Measurements from ENCODE around the gene AURKAIP1. TPM values are rescaled to one million over a fixed set of nuclear protein-coding genes. Genes with fewer than 3 reads are reported as not detected.
"Not testable (repeated sequence)": the region's sequence is repeated elsewhere in the genome, so short reads cannot be mapped to it uniquely, and the experiment has no call there.

The AURKAIP1 gene
- total RNA-seq, 4 donors from 2014 or later = 92.7 to 134 (median 123) TPM

DNA sequence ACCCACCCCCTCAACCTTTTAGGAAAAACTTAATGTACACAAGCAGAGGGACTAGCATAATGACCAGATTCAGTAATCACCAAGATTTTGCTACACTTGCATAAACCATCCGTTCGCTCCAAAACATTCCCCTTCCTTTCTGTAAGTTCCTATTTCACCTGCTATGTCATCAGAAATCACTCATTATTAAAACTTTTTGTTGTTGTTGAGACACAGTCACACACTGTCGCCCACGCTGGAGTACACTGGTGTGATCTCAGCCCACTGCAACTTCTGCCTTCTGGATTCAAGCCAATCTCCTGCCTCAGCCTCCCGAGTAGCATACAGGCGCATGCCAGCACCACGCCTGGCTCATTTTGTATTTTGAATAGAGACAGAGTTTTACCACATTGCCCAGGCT is 28.6 kb upstream of the AURKAIP1 start:
- intact Hi-C loops (cut with DNase I) = no loop called here
- H3K9me3 ChIP-seq = no peaks in the 10 kb centered on the region
- peaks cover 5 to 64% (median 24%) of the 10 kb centered on the region in 3 donors for H3K36me3 ChIP-seq
- TF ChIP-seq, protein P1, sequence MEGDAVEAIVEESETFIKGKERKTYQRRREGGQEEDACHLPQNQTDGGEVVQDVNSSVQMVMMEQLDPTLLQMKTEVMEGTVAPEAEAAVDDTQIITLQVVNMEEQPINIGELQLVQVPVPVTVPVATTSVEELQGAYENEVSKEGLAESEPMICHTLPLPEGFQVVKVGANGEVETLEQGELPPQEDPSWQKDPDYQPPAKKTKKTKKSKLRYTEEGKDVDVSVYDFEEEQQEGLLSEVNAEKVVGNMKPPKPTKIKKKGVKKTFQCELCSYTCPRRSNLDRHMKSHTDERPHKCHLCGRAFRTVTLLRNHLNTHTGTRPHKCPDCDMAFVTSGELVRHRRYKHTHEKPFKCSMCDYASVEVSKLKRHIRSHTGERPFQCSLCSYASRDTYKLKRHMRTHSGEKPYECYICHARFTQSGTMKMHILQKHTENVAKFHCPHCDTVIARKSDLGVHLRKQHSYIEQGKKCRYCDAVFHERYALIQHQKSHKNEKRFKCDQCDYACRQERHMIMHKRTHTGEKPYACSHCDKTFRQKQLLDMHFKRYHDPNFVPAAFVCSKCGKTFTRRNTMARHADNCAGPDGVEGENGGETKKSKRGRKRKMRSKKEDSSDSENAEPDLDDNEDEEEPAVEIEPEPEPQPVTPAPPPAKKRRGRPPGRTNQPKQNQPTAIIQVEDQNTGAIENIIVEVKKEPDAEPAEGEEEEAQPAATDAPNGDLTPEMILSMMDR (IDR thresholded peaks at IDR 0.05) = no peak
- peaks cover 32 to 76% (median 36%) of the 10 kb centered on the region in 3 donors for H3K4me1 ChIP-seq
- H3K4me3 ChIP-seq = no peak overlapping the region
- no peak overlapping the region for H3K27ac ChIP-seq
- no peak for DNase-seq
- no peaks in the 10 kb centered on the region for H3K27me3 ChIP-seq
- 74 to 80% methylated on average over 7 of the region's 7 CpGs for whole genome bisulfite sequencing, 2 donors

DNA sequence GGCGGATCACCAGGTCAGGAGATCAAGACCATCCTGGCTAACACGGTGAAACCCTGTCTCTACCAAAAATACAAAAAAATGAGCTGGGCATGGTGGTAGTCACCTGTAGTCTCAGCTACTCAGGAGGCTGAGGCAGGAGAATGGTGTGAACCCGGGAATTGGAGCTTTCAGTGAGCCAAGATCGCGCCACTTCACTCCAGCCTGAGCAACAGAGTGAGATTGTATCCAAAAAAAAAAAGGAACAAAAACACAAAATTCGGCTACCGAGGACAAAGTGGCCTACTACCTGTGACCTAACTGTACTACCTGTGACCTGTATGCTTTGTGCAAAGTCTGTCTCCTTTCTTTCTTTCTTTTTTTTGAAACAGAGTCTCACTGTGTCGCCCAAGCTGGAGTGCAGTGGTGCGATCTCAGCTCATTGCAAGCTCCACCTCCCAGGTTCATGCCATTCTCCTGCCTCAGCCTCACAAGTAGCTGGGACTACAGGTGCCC is 27.9 kb upstream of the AURKAIP1 start:
- H3K9me3 ChIP-seq; intact Hi-C loops (cut with DNase I); H3K4me3 ChIP-seq; DNase-seq; H3K27me3 ChIP-seq: not testable (repeated sequence)
- H3K4me1 ChIP-seq = peaks cover 29 to 75% (median 34%) of the 10 kb centered on the region in 3 donors
- H3K27ac ChIP-seq = peak overlapping the region in 1 of 4 donors; percentile 38
- H3K36me3 ChIP-seq = peaks cover 5 to 66% (median 24%) of the 10 kb centered on the region in 3 donors
- 81 to 82% methylated on average over 9 of the region's 9 CpGs for WGBS, 2 donors

DNA sequence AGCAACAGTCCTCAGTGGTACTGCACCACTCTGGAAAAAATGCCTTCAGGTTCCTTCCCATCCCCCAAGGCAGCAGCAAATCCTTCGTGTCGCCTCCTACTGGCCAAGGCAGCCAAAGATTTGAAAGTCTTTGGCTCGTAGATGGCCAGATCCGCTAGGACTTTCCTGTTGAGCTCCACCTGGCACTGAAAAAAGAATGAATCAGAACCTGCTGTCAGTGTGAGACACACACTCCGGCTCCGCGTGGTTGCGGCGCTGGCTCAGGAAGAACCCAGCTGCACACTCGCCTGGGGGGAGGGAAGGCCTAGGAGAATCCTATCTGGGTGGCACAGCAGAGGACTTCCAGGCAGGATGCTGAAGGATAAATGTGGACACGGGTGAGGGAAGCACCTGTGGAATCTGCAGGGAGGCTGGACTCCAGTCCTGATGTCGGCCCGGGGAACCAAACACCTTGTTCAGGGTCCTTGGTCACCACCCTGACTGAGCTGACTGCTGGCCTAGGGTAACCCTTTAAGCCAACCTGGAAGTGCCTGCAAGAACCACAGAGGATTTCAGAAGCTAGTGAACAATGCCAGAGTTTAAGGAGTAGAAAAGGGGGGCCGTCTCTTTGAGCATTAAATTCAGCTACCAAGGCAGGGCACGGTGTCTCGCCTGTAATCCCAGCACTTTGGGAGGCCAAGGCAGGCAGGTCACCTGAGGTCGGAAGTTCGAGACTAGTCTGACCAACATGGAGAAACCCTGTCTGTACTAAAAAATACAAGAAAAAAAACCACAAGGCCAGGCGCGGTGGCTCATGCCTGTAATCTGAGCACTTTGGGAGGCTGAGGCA is 27.3 kb upstream of the AURKAIP1 start:
- WGBS, 2 donors = 51 to 56% methylated on average over 13 of the region's 20 CpGs
- peaks cover 5 to 73% (median 27%) of the 10 kb centered on the region in 3 donors for H3K36me3 ChIP-seq
- TF ChIP-seq POLR2A (IDR thresholded peaks at IDR 0.05) = no peak
- TF ChIP-seq, protein P1 (IDR thresholded peaks at IDR 0.05) = peak; percentile 18 to 75 (median 30)
- H3K27ac ChIP-seq = peak overlapping the region in 2 of 4 donors; percentile 16 to 38
- DNase-seq = no peak
- intact Hi-C loops (cut with DNase I) = no loop called here
- H3K4me1 ChIP-seq = peaks cover 34 to 77% (median 35%) of the 10 kb centered on the region in 3 donors
- H3K27me3 ChIP-seq = no peaks in the 10 kb centered on the region
- H3K4me3 ChIP-seq = no peak overlapping the region
- no peaks in the 10 kb centered on the region for H3K9me3 ChIP-seq

DNA sequence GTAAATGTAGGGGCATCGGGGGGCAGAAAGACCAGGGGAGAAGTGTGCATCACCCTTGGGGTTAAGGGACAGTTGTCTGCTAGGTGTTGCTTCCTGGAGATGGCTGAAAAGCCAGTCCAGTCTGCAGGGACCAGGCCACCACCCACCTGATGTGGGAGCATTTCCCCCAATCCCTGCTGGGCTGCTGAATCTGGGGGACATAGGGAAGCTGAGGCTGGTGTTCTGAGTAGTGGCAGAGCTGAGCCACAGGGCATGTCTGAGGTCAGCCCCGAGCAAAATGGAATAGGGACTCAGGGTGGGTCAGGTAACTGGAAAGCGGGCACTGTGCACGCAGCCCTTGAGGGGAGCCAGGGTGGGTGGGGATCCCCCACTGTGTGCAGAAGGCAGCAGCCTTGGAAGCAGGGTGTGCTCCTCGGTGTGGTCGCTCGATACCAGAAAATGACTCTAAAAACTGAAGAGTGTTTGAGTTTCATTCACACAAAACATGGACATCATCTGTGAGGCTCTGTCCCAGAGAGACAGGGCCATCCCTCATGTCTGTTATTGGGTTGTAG is 26.5 kb upstream of the AURKAIP1 start:
- H3K4me1 ChIP-seq = peaks cover 33 to 83% (median 35%) of the 10 kb centered on the region in 3 donors
- WGBS, 2 donors = 65 to 87% methylated on average over 5 to 6 of the region's 7 CpGs
- intact Hi-C loops (cut with DNase I) = no loop called here
- TF ChIP-seq, protein P1 (IDR thresholded peaks at IDR 0.05) = no peak
- TF ChIP-seq POLR2A (IDR thresholded peaks at IDR 0.05) = no peak
- no peaks in the 10 kb centered on the region for H3K27me3 ChIP-seq
- DNase-seq = no peak
- H3K4me3 ChIP-seq = no peak overlapping the region
- H3K9me3 ChIP-seq = no peaks in the 10 kb centered on the region
- no peak overlapping the region for H3K27ac ChIP-seq
- H3K36me3 ChIP-seq = peaks cover 5 to 80% (median 32%) of the 10 kb centered on the region in 3 donors

DNA sequence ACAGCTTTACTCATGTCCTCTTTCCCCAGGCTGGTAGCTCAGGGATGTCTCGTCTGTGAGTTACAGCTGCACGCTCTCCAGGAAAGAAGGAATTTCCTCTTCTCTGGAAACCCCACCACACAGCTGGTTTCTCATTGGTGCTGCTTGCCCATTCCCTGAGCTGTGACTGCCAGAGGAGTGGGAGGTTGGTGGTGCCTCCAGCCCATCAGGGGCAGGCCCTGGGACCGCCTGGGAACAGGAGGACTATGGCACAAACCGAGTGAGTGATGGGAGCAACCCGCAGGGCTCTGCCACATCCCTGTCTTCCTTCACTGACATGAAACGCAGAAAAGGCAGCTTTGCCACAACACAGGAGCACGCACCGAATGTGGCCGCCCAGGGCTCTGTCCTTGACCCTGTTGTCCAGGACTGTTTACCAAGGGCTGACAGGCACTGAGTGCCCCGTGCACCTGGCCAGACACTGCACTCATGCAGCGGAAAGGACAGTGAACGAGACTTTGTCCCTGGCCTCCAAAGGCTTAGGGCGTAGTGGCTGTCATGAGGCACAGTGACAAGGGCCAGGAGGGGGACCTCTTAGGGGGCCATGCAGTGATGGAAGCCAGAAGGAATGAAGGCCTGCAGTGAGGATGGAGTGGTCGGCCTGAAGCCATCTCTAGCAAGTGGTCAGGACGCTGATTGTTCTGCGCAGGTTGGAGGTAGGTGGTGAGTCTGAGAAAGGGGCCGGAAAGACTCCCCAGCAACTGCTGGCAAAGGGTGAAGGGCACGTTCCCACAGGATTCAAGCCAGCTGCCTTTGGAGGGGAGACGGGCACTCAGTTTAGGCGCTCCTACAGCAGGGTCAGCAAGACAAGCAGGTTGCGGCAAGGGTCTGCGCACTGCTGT is 25.8 kb upstream of the AURKAIP1 start:
- H3K27me3 ChIP-seq = no peaks in the 10 kb centered on the region
- peaks cover 26 to 81% (median 29%) of the 10 kb centered on the region in 3 donors for H3K4me1 ChIP-seq
- intact Hi-C loops (cut with DNase I) = no loop called here
- H3K27ac ChIP-seq = peak overlapping the region in 3 of 4 donors; percentile 88 to 94 (median 91)
- DNase-seq = no peak
- peaks cover 5 to 80% (median 32%) of the 10 kb centered on the region in 3 donors for H3K36me3 ChIP-seq
- WGBS, 2 donors = 78 to 79% methylated on average over 9 to 14 of the region's 22 CpGs
- no peaks in the 10 kb centered on the region for H3K9me3 ChIP-seq
- TF ChIP-seq, protein P1 (IDR thresholded peaks at IDR 0.05) = no peak
- H3K4me3 ChIP-seq = peak overlapping the region; percentile 91 to 99 (median 97)

Measured in esophagus squamous epithelium (tissue), 5 donors.